ENCODE results near the gene IL5. TPM values are rescaled to one million over a fixed set of nuclear protein-coding genes. Genes with fewer than 3 reads are reported as not detected.

The IL5 gene
- total and polyA plus RNA-seq, 2 donors from 2014 or later = not detected

DNA sequence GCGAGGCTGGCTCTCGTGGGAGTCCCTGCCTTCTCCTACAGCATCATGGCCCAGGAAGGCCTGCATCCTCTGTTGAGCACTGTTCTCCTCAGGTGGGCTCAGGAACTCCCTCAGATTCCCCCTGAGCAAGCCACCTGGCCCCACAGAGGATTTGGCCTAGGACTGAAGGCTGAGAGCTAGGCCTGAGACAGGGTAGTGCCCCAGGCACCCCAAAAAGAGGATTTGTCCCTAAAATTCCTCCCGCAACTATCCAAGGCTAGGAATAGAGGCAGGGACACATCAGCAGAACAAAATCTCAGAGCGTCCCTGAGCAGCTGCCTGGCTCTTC lies 41.7 kb downstream of the IL5 start:
- Histone ChIP-seq H3K9ac (ENCODE audit: low read length in 3 of 3) (peak overlapping the region in 1 of 3 donors; percentile 24), H3K4me3 (ENCODE audit: low read length in 3 of 3) (no peak overlapping the region), H3K36me3 (ENCODE audit: control insufficient read depth in 2 of 3, insufficient read depth in 3 of 3, low read length in 3 of 3) (no peaks in the 10 kb centered on the region), H3K27ac (ENCODE audit: low read depth in 2 of 2, low read length in 2 of 2) (peak overlapping the region in 1 of 2 donors; percentile 60), H3K27me3 (ENCODE audit: control insufficient read depth, insufficient read depth, low read length) (no peaks in the 10 kb centered on the region), H3K9me3 (ENCODE audit: control insufficient read depth in 2 of 3, insufficient read depth in 1 of 3, low read length in 3 of 3) (no peaks in the 10 kb centered on the region), H3K4me1 (ENCODE audit: control insufficient read depth in 2 of 3, insufficient read depth in 2 of 3, low read depth in 1 of 3, low read length in 3 of 3) (peaks cover 4 to 21% (median 14%) of the 10 kb centered on the region in 3 donors)
- intact Hi-C loops (cut with DNase I) = loop anchor here (10.0 kb wide), 1 partner anchor 117 kb away; no protein-coding TSS in a partner anchor
- no peak for TF ChIP-seq CTCF (IDR thresholded peaks at IDR 0.05; ENCODE audit: borderline replicate concordance, extremely low read depth, insufficient read depth)
- no peak for FAIRE-seq
- DNase-seq = peak in 1 of 5 donors; percentile 46

- no peak for FAIRE-seq
- H3K27me3 ChIP-seq (ENCODE audit: control insufficient read depth, insufficient read depth, low read length) = no peaks in the 10 kb centered on the region
- DNase-seq = peak; percentile 56 to 85 (median 81)
- H3K4me3 ChIP-seq (ENCODE audit: low read length in 3 of 3) = no peak overlapping the region
- intact Hi-C loops (cut with DNase I) = loop anchor here (10.0 kb wide), 1 partner anchor 116 kb away; no protein-coding TSS in a partner anchor
- H3K27ac ChIP-seq (ENCODE audit: low read depth in 2 of 2, low read length in 2 of 2) = peak overlapping the region; percentile 47 to 60
- peaks cover 4 to 20% (median 10%) of the 10 kb centered on the region in 3 donors for H3K4me1 ChIP-seq (ENCODE audit: control insufficient read depth in 2 of 3, insufficient read depth in 2 of 3, low read depth in 1 of 3, low read length in 3 of 3)
- no peaks in the 10 kb centered on the region for H3K36me3 ChIP-seq (ENCODE audit: control insufficient read depth in 2 of 3, insufficient read depth in 3 of 3, low read length in 3 of 3)
- TF ChIP-seq CTCF (IDR thresholded peaks at IDR 0.05; ENCODE audit: borderline replicate concordance, extremely low read depth, insufficient read depth) = peak; percentile 90
- peak overlapping the region in 1 of 3 donors; percentile 24 for H3K9ac ChIP-seq (ENCODE audit: low read length in 3 of 3)
- H3K9me3 ChIP-seq (ENCODE audit: control insufficient read depth in 2 of 3, insufficient read depth in 1 of 3, low read length in 3 of 3) = no peaks in the 10 kb centered on the region
Measured at GRCh38 chr5:132500931-132501628, 42.2 kb downstream of the IL5 start.

DNA sequence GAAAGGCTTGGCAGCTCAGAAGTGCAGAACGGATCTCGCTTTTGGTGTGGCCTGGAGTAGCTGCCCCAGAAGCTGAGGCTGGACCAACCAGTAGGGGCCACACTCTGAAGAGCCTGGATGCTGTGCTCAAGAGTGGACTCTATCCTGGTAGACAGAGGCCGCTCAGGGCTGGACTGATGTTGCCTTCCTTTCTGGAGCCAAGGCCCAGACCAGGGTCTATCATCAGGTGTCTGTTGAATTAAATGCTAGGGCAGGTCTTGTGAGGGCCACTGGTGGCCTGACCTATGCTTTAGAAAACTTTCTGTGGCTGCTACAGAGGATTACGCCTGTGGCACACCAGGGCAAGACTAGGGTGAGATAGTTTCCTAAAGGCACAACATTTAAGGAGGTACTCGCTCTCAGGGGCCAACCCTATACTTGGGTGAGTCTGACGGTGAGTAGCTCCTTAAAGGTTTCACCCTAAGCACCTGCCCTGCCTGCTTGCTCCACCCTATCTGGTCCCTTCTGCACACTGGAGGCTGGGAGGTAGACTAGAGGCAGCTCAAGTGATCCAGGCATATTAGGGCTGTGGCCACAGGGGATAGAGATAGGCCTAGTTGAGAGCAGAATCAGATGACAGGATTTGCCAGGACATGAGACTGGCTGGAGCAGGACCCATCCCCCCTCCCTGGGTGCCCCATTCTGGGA lies 42.9 kb downstream of the IL5 start:
- intact Hi-C loops (cut with DNase I) = loop anchor here (10.0 kb wide), 1 partner anchor 116 kb away; no protein-coding TSS in a partner anchor
- peak overlapping the region in 1 of 3 donors; percentile 14 for H3K9ac ChIP-seq (ENCODE audit: low read length in 3 of 3)

More for the DNA sequence above, 42.9 kb downstream of the IL5 start:
- FAIRE-seq (no peak), DNase-seq (peak in 1 of 5 donors; percentile 54)
- peak overlapping the region; percentile 16 to 47 for H3K27ac ChIP-seq (ENCODE audit: low read depth in 2 of 2, low read length in 2 of 2)
- H3K27me3 ChIP-seq (ENCODE audit: control insufficient read depth, insufficient read depth, low read length) = no peaks in the 10 kb centered on the region
- TF ChIP-seq CTCF (IDR thresholded peaks at IDR 0.05; ENCODE audit: borderline replicate concordance, extremely low read depth, insufficient read depth) = no peak
- H3K4me3 ChIP-seq (ENCODE audit: low read length in 3 of 3) = no peak overlapping the region
- peaks cover 6 to 18% (median 9%) of the 10 kb centered on the region in 3 donors for H3K4me1 ChIP-seq (ENCODE audit: control insufficient read depth in 2 of 3, insufficient read depth in 2 of 3, low read depth in 1 of 3, low read length in 3 of 3)
- no peaks in the 10 kb centered on the region for H3K36me3 ChIP-seq (ENCODE audit: control insufficient read depth in 2 of 3, insufficient read depth in 3 of 3, low read length in 3 of 3)
- H3K9me3 ChIP-seq (ENCODE audit: control insufficient read depth in 2 of 3, insufficient read depth in 1 of 3, low read length in 3 of 3) = no peaks in the 10 kb centered on the region

Measured in kidney (tissue), 14 donors.